HG02840 (cell line): ENCODE results near the gene RNF149.
A peak's percentile ranks its signal among the peaks of the same experiment; 100 is the strongest.
"Not testable (repeated sequence)": the region's sequence is repeated elsewhere in the genome, so short reads cannot be mapped to it uniquely, and the experiment has no call there.

Experiments used
- ATAC-seq: cut with Tn5 transposase; IDR thresholded peaks from one replicate; pipeline ENCODE4 v1.9.1; 2021; ENCODE audit warnings: mild to moderate bottlenecking, moderate library complexity, moderate number of reproducible peaks; ENCODE audit not compliant: unreplicated experiment, low FRiP score

RNF149 gene, protein sequence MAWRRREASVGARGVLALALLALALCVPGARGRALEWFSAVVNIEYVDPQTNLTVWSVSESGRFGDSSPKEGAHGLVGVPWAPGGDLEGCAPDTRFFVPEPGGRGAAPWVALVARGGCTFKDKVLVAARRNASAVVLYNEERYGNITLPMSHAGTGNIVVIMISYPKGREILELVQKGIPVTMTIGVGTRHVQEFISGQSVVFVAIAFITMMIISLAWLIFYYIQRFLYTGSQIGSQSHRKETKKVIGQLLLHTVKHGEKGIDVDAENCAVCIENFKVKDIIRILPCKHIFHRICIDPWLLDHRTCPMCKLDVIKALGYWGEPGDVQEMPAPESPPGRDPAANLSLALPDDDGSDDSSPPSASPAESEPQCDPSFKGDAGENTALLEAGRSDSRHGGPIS

GRCh38 chr2:101308432-101309210 lies at the start of gene RNF149:
TSS of gene RNF149 (minus strand) at chr2:101308701. CDS start at chr2:101308588, 113 bp downstream.
- peak; percentile 63 for ATAC-seq

GRCh38 chr2:101357376-101357775 lies 48.9 kb upstream of the RNF149 start:
- ATAC-seq = no peak

GRCh38 chr2:101356521-101356920 lies 48.0 kb upstream of the RNF149 start:
- no peak for ATAC-seq

- no peak for ATAC-seq
Measured at GRCh38 chr2:101356055-101356454, 47.6 kb upstream of the RNF149 start.

DNA sequence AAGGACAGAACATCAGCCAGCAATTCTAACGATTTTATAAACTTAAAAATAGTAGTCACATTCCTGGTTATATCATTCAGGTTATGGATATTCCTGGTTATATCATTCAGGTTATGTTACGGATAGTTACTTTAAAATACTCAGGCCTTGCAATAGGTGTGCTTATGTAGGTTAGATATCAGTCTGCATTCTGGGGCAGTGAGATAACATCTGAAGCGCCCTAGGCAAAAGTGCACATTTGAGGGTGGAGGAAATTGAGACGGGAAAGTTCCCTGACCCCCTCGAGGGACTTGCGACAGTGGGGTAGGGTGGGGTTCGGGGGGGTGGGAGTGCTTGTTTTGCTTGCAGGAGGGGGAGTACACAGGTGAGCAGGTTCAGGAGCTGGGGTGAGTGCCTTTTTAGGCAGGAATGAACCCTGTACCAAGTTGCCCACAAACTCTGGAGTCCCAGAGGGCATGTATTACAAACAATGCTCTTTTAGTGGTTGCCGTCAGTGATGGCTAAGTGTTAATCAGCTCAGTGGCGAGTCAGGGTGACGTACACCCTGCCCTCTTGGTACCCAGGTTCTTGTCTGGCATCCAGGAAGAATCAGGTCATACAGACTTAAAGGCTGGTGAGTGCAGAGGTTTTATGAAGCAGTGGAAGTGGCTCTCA lies 47.0 kb upstream of the RNF149 start:
- ATAC-seq = no peak

GRCh38 chr2:101354420-101355311 lies 46.2 kb upstream of the RNF149 start:
- ATAC-seq = no peak

- ATAC-seq = not testable (repeated sequence)
Measured at GRCh38 chr2:101352631-101353030, 44.1 kb upstream of the RNF149 start.

GRCh38 chr2:101351207-101351606 lies 42.7 kb upstream of the RNF149 start:
- no peak for ATAC-seq

- ATAC-seq = no peak
Measured at GRCh38 chr2:101349893-101350662, 41.6 kb upstream of the RNF149 start.

DNA sequence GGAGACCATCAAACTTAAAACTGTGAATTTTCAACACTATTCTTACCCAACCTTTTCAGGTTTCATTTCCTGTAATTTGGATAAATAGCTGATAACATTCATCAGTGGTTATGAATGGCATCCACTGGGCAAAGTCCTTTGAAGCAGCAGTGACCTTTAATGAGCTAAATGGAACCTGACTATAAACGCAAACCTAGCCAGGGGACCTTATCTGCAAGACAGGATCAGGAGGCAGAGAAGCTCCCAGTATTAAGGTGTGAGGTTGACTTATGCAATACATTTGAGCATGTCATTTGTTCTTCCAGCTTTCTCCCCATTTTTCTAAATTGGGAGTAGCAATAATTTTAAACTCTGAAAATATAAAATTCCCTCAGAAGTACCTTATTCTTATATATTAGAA lies 40.4 kb upstream of the RNF149 start:
- ATAC-seq = no peak

DNA sequence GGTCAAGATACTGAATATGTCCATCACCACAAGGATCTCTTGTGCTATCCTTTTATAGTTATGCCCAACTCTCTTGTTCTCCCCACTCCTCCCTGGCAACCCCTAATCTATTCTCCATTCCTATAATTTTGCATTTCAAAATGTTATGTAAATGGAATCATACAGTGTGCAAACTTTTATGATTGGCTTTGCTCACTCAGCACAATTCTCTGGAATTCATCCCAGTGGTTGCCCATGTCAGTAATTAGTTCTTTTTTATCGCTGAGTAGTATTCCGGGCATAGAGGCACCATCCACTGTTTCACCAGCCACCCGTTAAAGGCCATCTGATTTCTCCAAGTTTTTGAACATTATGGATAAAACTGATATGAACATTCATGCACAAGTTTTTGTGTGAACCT lies 38.4 kb upstream of the RNF149 start:
- no peak for ATAC-seq

GRCh38 chr2:101344137-101344536 lies 35.6 kb upstream of the RNF149 start:
- no peak for ATAC-seq

DNA sequence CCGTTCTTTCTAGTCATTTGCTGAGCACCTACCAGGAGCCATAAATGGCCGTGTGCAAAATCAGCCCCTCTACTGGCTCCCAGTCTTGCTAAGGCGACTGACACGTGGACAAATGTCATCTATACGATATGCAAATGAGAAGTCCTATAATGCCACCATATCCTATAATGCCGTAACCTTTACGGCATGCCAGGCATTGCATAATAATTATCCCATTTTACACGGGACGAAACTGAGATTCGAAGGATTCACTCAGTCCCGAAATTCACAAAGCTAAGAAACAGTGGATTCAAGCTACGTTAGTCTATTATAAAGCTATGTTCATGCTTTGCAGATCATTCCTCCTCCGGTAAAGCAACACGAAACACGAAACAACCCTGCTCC lies 34.1 kb upstream of the RNF149 start:
- no peak for ATAC-seq

GRCh38 chr2:101341901-101342624 lies 33.6 kb upstream of the RNF149 start:
- ATAC-seq = no peak

- no peak for ATAC-seq
Measured at GRCh38 chr2:101341421-101341820, 32.9 kb upstream of the RNF149 start.

DNA sequence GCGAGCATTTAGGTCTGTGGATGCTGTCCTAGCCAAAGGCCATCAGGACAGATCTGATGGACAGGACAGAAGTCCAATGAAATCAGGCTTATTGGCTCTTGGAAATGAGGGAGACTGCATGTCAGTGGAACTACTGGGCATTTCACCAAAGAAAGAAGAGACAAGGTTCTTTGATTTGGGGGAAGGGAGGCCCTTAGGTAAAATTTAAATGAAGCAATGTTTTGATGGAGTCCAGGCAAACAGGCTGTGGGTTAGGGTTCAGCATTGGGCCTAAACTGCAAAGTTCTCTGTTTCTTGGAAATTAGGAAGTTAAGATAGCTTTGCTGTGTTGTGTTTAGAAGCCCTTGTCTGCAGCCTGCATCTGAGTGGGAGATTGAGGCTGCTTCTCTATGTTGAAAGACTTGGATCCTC lies 31.6 kb upstream of the RNF149 start:
- no peak for ATAC-seq

DNA sequence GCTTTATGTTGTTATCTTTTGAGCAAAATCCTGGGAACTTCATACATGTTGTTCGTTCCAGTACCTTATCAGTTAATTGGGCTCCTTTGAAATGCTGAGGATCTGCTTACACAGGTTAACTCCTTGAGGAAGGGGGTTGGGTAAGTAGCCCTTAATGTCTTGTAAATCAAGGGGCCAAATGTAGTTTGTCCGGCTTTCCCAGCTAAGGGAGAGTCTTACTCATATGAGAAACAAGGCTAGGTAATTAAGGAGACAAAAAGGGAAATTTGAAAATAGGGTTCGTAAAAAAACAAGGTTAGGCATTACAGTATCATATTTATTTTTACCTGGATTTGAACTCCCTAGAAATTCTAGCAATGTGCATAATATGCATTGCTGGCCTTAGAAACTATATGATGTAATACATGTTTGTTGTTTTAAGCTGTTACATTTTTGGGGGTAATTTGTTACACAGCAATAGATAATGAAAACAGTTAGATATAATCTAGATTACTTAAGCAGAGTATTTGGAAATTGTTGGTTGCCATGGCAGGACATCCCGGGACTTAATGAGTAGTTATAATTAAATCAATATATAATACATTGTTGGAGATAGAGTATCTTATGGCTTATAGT lies 30.9 kb upstream of the RNF149 start:
- no peak for ATAC-seq

GRCh38 chr2:101337877-101338276 lies 29.4 kb upstream of the RNF149 start:
- ATAC-seq = no peak
